ENCODE data around the gene KRTAP5-6.
"Not testable (repeated sequence)": the region's sequence is repeated elsewhere in the genome, so short reads cannot be mapped to it uniquely, and the experiment has no call there.

GRCh38 chr11:1686220-1686619 lies 10.8 kb upstream of the KRTAP5-6 start:
- TF ChIP-seq EZH2 (IDR thresholded peaks at IDR 0.05; ENCODE audit: borderline replicate concordance, insufficient read depth, low read depth, low read length, poor library complexity, severe bottlenecking): not testable (repeated sequence)
- TF ChIP-seq, protein P1, sequence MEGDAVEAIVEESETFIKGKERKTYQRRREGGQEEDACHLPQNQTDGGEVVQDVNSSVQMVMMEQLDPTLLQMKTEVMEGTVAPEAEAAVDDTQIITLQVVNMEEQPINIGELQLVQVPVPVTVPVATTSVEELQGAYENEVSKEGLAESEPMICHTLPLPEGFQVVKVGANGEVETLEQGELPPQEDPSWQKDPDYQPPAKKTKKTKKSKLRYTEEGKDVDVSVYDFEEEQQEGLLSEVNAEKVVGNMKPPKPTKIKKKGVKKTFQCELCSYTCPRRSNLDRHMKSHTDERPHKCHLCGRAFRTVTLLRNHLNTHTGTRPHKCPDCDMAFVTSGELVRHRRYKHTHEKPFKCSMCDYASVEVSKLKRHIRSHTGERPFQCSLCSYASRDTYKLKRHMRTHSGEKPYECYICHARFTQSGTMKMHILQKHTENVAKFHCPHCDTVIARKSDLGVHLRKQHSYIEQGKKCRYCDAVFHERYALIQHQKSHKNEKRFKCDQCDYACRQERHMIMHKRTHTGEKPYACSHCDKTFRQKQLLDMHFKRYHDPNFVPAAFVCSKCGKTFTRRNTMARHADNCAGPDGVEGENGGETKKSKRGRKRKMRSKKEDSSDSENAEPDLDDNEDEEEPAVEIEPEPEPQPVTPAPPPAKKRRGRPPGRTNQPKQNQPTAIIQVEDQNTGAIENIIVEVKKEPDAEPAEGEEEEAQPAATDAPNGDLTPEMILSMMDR (IDR thresholded peaks at IDR 0.05): not testable (repeated sequence)

Measured in B cell (primary cell).